GM18868 (cell line): ENCODE data around the gene TMEM184A.

ENCODE experiments used
- ATAC-seq: cut with Tn5 transposase; IDR thresholded peaks from one replicate; pipeline ENCODE4 v1.9.1; 2021; ENCODE audit warnings: mild to moderate bottlenecking, moderate library complexity; ENCODE audit not compliant: unreplicated experiment

TMEM184A gene

GRCh38 chr7:1505731-1506550 is 50.1 kb downstream of the TMEM184A start:
- no peak for ATAC-seq

GRCh38 chr7:1503816-1504775 is 51.9 kb downstream of the TMEM184A start, which contains the start of gene INTS1:
Gene INTS1, minus strand, starts transcription at chr7:1504389. Its CDS starts 429 bp downstream, at chr7:1503960.
- peak; percentile 90 for ATAC-seq

- ATAC-seq: no peak
These were observed 52.6 kb downstream of the TMEM184A start for GRCh38 chr7:1503390-1503789.

GRCh38 chr7:1502845-1503244 is 53.2 kb downstream of the TMEM184A start:
- ATAC-seq: no peak

- ATAC-seq: no peak
These were observed 54.3 kb downstream of the TMEM184A start for GRCh38 chr7:1501487-1502270.

GRCh38 chr7:1500064-1500807 is 55.8 kb downstream of the TMEM184A start:
- no peak for ATAC-seq

GRCh38 chr7:1499367-1500029 is 56.5 kb downstream of the TMEM184A start:
- no peak for ATAC-seq

- no peak for ATAC-seq
These were observed 57.4 kb downstream of the TMEM184A start for GRCh38 chr7:1498370-1499305.

GRCh38 chr7:1497293-1497927 is 58.6 kb downstream of the TMEM184A start:
- no peak for ATAC-seq

- no peak for ATAC-seq
These were observed 59.3 kb downstream of the TMEM184A start for GRCh38 chr7:1496531-1497292.

GRCh38 chr7:1495564-1496242 is 60.3 kb downstream of the TMEM184A start:
- no peak for ATAC-seq

GRCh38 chr7:1494866-1495563 is 61.0 kb downstream of the TMEM184A start:
- no peak for ATAC-seq

- ATAC-seq: no peak
These were observed 61.6 kb downstream of the TMEM184A start for GRCh38 chr7:1494447-1494846.

- no peak for ATAC-seq
These were observed 62.4 kb downstream of the TMEM184A start for GRCh38 chr7:1493571-1493970.

GRCh38 chr7:1493129-1493528 is 62.9 kb downstream of the TMEM184A start:
- ATAC-seq: no peak

GRCh38 chr7:1492640-1493039 is 63.4 kb downstream of the TMEM184A start:
- ATAC-seq: no peak
